Measurements from ENCODE around the gene UNC119. TPM values are rescaled to one million over a fixed set of nuclear protein-coding genes. Genes with fewer than 3 reads are reported as not detected.
A peak's percentile ranks its signal among the peaks of the same experiment; 100 is the strongest.

Gene UNC119
- total RNA-seq, 1 experiment from 2014 or later: 68.4 TPM

DNA sequence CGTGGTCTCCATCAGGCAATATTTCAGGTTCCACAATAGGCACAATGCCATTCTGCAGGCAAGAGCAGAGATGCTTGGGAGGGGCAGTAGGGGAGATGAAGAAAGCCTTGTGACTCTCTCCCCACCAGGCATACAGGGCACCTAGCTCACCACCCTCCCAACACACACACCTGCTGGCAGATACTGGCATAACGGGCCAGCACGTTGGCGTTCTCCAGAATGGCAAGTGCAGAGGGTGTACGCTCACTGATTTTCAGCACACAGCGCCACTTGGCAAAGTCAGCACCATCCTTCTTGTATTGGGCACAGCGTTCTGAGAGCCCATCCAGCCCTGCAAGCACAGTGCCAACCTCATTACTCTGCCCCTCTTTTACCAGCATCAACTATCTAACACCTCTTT, 22.1 kb upstream of the UNC119 start:
- no peak overlapping the region for H3K4me3 ChIP-seq (ENCODE audit: low read length)
- H3K36me3 ChIP-seq (ENCODE audit: low read depth, low read length): peaks cover 6% of the 10 kb centered on the region; the same call in 1 of the 2 replicates
- intact Hi-C loops (cut with micrococcal nuclease): no loop called here
- no peak overlapping the region for H3K4me2 ChIP-seq (ENCODE audit: low read length)
- H3K27ac ChIP-seq (ENCODE audit: low read length): no peak overlapping the region
- DNase-seq (no peak), ATAC-seq (no peak)
- TF ChIP-seq, protein P1, sequence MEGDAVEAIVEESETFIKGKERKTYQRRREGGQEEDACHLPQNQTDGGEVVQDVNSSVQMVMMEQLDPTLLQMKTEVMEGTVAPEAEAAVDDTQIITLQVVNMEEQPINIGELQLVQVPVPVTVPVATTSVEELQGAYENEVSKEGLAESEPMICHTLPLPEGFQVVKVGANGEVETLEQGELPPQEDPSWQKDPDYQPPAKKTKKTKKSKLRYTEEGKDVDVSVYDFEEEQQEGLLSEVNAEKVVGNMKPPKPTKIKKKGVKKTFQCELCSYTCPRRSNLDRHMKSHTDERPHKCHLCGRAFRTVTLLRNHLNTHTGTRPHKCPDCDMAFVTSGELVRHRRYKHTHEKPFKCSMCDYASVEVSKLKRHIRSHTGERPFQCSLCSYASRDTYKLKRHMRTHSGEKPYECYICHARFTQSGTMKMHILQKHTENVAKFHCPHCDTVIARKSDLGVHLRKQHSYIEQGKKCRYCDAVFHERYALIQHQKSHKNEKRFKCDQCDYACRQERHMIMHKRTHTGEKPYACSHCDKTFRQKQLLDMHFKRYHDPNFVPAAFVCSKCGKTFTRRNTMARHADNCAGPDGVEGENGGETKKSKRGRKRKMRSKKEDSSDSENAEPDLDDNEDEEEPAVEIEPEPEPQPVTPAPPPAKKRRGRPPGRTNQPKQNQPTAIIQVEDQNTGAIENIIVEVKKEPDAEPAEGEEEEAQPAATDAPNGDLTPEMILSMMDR (conservative IDR thresholded peaks at IDR 0.05; ENCODE audit: low read depth, low read length): 0 out of 2 replicates have a peak, but pooled peaks have one; percentile 16
- TF ChIP-seq EZH2 (IDR thresholded peaks at IDR 0.05; ENCODE audit: low read length, unreplicated experiment): no peak
- H3K27me3 ChIP-seq (ENCODE audit: low read length): no peaks in the 10 kb centered on the region
- no TSS peak for BruUV-seq (replicated peaks)
- peaks cover 17% of the 10 kb centered on the region for H3K79me2 ChIP-seq (ENCODE audit: low read length)
- no peak overlapping the region for H3K9ac ChIP-seq (ENCODE audit: low read length)
- CTCF ChIA-PET: no interaction called here
- H3K4me1 ChIP-seq (ENCODE audit: insufficient read depth, low read length): peaks cover 15% of the 10 kb centered on the region
- no peak overlapping the region for H2AFZ ChIP-seq (ENCODE audit: low read length)
- no peaks in the 10 kb centered on the region for H3K9me3 ChIP-seq (ENCODE audit: low read length)
- POLR2A ChIA-PET (ENCODE audit: unreplicated experiment): no interaction called here
- no peaks in the 10 kb centered on the region for H3K9me2 ChIP-seq (replicated peaks; ENCODE audit: low read length)
- no peaks in the 10 kb centered on the region for H4K20me1 ChIP-seq (ENCODE audit: low read length)
- no peaks in the 10 kb centered on the region for H3F3A ChIP-seq (ENCODE audit: low read length, unreplicated experiment)

DNA sequence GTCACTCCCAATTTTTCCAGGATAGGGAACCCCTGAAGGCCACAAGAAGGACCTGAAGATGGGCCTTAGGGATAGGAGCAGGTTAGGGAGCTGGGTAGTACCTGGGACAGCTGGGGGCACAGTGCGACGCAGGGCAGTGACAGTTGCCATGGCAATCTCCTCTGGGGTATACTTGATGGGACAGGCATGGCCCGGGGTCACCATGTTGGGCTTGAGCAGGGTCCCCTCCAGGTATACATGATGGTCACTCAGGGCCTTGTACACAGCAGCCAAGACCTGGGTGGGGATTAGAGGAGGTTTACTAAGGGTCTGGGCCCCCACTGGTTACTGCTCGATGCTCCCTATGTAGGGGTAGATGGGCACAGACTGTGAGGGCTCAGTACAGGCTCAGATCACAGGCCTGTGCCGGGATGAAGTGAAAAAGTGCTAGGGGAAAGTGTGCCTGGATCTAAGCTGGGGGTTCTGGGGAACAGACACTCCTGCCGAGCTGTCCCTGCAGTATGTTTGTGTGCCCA, 21.6 kb upstream of the UNC119 start:
- Histone ChIP-seq H3K9ac (ENCODE audit: low read length) (no peak overlapping the region), H4K20me1 (ENCODE audit: low read length) (no peaks in the 10 kb centered on the region), H3K36me3 (ENCODE audit: low read depth, low read length) (peaks cover 1% of the 10 kb centered on the region; the same call in 1 of the 2 replicates), H3K27ac (ENCODE audit: low read length) (no peak overlapping the region), H3K4me1 (ENCODE audit: insufficient read depth, low read length) (peaks cover 15% of the 10 kb centered on the region), H3F3A (ENCODE audit: low read length, unreplicated experiment) (no peaks in the 10 kb centered on the region), H3K9me2 (replicated peaks; ENCODE audit: low read length) (no peaks in the 10 kb centered on the region), H2AFZ (ENCODE audit: low read length) (no peak overlapping the region), H3K79me2 (ENCODE audit: low read length) (peaks cover 22% of the 10 kb centered on the region), H3K4me3 (ENCODE audit: low read length) (no peak overlapping the region), H3K27me3 (ENCODE audit: low read length) (no peaks in the 10 kb centered on the region), H3K4me2 (ENCODE audit: low read length) (no peak overlapping the region), H3K9me3 (ENCODE audit: low read length) (no peaks in the 10 kb centered on the region)
- ChIA-PET POLR2A (ENCODE audit: unreplicated experiment) (no interaction called here), CTCF (no interaction called here)
- intact Hi-C loops (cut with micrococcal nuclease): no loop called here
- TF ChIP-seq EZH2 (IDR thresholded peaks at IDR 0.05; ENCODE audit: low read length, unreplicated experiment) (no peak), EZH2phosphoT487 (IDR thresholded peaks at IDR 0.05; ENCODE audit: borderline replicate concordance, low read length) (no peak)
- TF ChIP-seq, protein P1 (conservative IDR thresholded peaks at IDR 0.05; ENCODE audit: low read depth, low read length): no peak
- no peak for DNase-seq
- no TSS peak for BruUV-seq (replicated peaks)
- ATAC-seq: no peak

DNA sequence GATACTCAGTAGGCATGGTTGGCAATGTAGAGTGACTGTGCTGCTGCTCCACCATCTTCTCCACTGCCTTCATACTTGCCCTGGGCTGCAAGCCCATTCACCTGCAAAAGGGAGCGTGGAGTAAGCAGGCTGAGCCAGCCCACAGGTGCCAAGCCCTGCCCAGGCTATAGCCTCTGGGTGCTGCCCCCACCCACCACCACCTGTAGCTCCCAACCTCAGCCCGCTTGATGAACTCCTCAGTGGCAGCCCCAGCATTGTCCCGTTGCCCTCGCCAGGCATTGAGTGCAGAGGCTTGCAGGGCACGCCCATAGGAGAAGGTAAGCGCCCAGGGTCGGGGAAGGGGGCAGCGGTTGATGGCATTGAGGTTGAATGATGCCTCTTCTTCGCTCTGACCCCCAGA, 21.1 kb upstream of the UNC119 start:
- H3K4me1 ChIP-seq (ENCODE audit: insufficient read depth, low read length): peaks cover 15% of the 10 kb centered on the region
- H3K9me2 ChIP-seq (replicated peaks; ENCODE audit: low read length): no peaks in the 10 kb centered on the region
- no peak overlapping the region for H3K9ac ChIP-seq (ENCODE audit: low read length)
- H3F3A ChIP-seq (ENCODE audit: low read length, unreplicated experiment): no peaks in the 10 kb centered on the region
- POLR2A ChIA-PET (ENCODE audit: unreplicated experiment): no interaction called here
- H3K4me3 ChIP-seq (ENCODE audit: low read length): no peak overlapping the region
- H3K4me2 ChIP-seq (ENCODE audit: low read length): no peak overlapping the region
- no peak for ATAC-seq
- no peaks in the 10 kb centered on the region; the same call in 1 of the 2 replicates for H3K36me3 ChIP-seq (ENCODE audit: low read depth, low read length)
- H3K27me3 ChIP-seq (ENCODE audit: low read length): no peaks in the 10 kb centered on the region
- DNase-seq: no peak
- no peaks in the 10 kb centered on the region for H4K20me1 ChIP-seq (ENCODE audit: low read length)
- no peak overlapping the region for H2AFZ ChIP-seq (ENCODE audit: low read length)
- intact Hi-C loops (cut with micrococcal nuclease): no loop called here
- CTCF ChIA-PET: no interaction called here
- peaks cover 23% of the 10 kb centered on the region for H3K79me2 ChIP-seq (ENCODE audit: low read length)
- H3K27ac ChIP-seq (ENCODE audit: low read length): no peak overlapping the region
- TF ChIP-seq, protein P1 (conservative IDR thresholded peaks at IDR 0.05; ENCODE audit: low read depth, low read length): no peak
- TF ChIP-seq EZH2phosphoT487 (IDR thresholded peaks at IDR 0.05; ENCODE audit: borderline replicate concordance, low read length): no peak
- no peak for TF ChIP-seq EZH2 (IDR thresholded peaks at IDR 0.05; ENCODE audit: low read length, unreplicated experiment)
- BruUV-seq (replicated peaks): no TSS peak
- H3K9me3 ChIP-seq (ENCODE audit: low read length): no peaks in the 10 kb centered on the region
